Lung microvascular endothelial cell (primary cell): ENCODE data around the gene ZSCAN9. TPM values are rescaled to one million over a fixed set of nuclear protein-coding genes. Genes with fewer than 3 reads are reported as not detected.

Experiments used
- DNase-seq, 2 donors: peaks; one replicate each; pipeline versions ENCODE4 v3.0.0 to v3.0.0-alpha.2; 2010; ENCODE audit warnings: low read depth in 2 of 2
- total RNA-seq: library from RNA; depleted of rRNA; stranded (reverse); fragments of >200 nt; gene quantifications from 2 replicates; pipeline ENCODE4 v1.2.1, GENCODE V29; 2014

Gene ZSCAN9
- total RNA-seq: 6.5 and 10.1 TPM in 2 replicates

DNA sequence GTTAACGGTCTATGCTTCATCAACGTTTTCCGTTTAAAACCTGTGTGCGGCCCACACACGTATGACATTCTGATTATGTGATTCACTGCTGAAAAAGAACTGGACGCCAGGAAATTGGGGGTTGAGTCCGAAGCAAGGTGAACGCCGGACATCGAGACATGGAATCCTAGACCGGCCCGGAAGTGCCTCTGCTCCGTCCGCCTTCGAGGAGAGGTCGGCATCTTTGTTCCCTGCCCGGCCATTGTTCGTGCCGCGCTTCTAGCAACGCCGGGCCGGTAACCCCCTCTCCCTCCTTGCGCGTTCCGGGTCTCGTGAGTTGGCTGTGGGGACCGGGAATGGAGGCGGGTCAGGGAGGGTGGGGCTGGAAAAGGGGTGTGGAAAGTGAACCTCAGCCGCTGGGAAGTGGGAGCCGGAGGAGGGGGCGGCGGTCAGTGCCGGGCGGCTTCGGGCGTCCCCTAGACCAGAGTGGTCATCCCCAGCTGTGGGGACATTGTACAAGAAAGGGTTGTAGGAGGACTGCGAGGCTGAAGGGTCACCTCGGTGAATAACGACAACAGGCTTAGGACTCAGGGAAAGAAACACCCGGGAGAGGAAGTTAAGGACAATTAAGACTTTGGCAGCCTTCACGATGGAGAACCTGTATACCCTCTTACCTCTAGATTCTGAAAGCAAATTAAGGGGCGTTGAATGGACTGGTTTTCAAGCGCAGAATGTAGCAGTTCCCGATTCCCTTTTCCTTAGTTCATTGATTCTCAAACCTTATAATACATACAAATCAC, at the start of gene ZSCAN9:
Gene ZSCAN9 (plus strand): TSS at position 220 of the 779 bp plus-strand sequence. CDS start 1,810 bp downstream, outside the sequence.
- peak; percentile 78 to 91 for DNase-seq

DNA sequence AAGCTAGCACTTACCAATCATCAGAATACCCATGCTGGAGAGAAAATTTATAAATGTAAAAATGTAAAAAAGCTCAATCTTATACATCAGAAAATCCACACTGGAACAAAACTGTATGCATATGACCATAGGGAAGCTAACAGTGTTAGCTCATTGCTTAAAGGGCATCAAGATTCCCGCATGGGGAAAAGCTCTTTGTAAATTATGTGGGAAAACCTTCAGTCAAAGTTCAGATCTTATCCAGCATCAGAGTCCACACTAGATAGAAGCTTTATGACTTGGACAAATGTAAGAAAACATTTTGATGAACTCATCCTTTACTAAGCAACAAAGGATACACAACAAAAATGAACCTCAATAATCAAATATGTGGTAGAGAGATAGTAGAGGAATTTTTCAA, 48.7 kb upstream of the ZSCAN9 start:
- DNase-seq: no peak

DNA sequence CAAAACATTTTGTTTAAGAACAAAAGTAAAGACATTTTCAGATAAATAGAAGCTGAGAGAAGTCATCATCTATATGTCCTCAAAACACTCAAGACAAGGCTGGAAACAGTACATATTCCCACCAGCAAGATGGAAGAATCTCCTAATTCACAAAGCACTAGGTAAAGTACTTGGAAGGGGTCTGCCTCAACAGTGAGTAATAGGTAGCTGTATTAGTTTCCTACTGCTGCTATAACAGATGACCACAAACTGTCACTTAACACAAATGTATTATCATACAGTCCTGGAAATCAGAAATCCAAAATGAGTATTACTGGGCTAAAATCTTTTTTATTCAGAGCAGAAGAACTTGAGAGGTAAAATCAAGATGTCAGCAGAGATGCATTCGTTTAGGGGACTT, 42.8 kb upstream of the ZSCAN9 start:
- no peak for DNase-seq

- no peak for DNase-seq
These were observed 36.7 kb upstream of the ZSCAN9 start for GRCh38 chr6:28188111-28188979.

GRCh38 chr6:28200020-28200419, 25.1 kb upstream of the ZSCAN9 start:
- DNase-seq: no peak

DNA sequence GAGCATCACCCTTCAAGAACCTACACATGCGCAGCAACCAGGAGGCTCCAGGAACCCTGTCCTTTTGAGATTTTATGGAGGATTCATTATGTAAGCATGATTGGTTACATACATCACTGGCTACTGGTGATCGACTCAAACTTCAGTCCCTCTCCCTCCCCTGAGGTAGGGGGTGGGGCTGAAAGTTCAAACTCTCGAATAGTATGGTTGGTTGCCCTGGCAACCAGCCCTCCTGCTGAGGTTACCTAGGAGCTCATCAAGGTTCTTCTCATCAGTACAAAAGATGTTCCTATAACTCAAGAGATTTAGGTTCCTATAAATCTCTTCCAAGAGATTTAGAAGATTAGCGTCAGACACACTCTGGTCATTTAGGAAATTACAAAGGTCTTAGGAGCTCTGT, 21.9 kb upstream of the ZSCAN9 start:
- no peak for DNase-seq

GRCh38 chr6:28205879-28206278, 19.2 kb upstream of the ZSCAN9 start:
- DNase-seq: no peak

DNA sequence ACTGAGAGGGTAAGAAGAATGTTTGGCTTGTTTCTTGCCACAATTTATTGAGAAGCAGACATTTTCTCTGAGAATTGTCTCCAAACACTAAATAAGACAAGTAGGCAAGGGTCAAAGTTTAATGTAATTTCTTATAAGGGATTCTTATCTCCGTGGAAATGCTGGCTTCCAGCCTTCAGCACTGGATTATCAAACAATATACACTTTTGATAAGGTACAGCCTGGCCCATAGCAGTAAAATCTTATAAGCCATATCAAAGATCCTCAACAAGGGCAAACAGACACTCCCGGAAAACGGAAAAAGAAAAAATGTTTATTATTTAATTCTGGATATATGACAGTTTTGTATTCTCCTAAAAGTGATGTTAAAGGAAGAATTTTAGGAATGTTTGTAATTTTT, 18.5 kb upstream of the ZSCAN9 start:
- no peak for DNase-seq

GRCh38 chr6:28206928-28207509, 18.1 kb upstream of the ZSCAN9 start:
- no peak for DNase-seq

- DNase-seq: peak; percentile 37 to 58
These were observed 17.5 kb upstream of the ZSCAN9 start for GRCh38 chr6:28207510-28208110.

DNA sequence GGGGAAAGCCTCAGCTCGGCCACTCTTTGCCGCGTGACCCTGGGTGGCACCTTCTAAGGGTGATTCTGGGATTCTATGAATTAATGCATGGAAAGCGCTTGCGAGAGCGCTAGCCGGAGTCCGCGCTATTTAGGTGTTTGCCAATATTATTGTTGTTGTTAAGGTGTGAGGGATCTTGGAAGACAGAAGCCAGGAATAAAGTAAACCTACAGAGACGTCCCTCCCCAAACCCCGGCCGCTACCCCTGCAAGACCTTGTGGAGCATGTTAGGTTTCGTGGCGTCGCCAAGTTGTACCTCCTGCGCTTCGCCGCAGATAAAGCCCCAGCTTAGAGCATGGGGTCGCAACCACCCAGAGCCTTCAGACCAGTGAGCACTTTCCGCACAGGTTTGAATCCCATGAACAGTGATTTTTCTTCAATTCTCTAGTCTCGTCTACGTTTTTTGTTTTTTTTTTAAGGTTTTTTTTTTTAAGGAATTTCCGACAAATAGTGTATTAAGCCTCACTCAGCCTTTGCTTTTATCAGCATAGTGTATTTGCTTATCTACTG, 16.9 kb upstream of the ZSCAN9 start:
- DNase-seq: peak in 1 of 2 donors; percentile 7

- no peak for DNase-seq
These were observed 15.1 kb upstream of the ZSCAN9 start for GRCh38 chr6:28209753-28210535.

DNA sequence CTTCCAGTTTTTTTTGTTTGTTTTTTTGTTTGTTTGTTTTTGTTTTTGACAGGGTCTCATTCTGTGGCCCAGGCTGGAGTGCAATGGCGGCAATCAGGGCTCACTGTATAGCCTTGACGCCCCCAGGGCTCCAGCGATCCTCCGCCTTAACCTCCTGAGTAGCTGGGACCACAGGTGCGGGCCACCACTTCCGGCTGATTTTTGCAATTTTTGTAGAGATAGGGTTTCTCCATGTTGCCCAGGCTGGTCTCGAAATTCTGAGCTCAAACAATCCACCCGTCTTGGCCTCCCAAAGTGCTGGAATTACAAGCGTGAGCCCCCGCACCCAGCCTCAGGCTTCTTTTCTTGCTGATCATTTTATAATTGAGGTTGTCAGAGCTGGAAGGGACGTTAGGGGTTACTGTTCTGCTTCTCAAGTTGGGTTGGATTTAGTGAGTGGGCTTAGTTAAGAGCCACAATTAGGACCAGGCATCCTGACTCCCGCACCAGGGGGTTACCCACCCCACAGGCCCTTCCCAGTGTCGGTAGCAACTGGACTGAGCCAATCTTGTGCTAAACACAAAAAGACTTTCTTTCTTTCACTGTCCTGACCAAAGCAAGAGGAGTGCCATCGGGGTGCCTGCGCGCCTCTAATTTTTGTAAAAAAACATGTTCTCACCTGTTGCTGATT, 13.1 kb upstream of the ZSCAN9 start:
- DNase-seq: no peak

DNA sequence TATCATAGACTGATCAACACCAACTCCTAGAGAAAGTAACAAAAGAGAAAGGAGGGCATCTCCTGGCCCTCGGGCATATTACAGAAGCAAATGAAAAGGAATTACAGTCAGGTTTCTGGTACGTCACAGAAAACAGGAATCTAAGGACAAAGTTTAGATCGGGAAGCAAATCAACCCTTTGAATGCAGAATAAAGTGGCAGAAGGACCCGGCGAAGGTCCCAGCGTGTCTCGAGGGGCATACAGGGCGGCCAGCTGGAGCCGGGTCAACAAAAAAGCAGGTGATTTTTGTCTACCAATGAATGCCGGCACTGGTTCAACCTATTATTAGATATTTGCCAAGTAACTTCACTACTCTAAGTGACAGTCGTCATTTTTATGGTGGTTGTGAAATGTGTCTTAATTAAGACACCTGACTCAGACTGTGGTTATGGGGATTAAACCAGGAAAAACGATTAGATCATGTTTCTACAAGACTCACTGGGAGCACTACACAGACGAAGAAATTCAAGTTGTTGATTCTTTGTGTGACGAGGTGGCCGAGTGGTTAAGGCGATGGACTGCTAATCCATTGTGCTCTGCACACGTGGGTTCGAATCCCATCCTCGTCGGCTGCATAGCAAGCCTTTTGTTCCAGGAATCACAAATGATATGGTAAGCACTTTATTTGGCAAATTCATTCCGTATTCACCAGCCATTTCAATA, 12.4 kb upstream of the ZSCAN9 start:
- peak; percentile 64 to 90 for DNase-seq

- no peak for DNase-seq
These were observed 11.9 kb upstream of the ZSCAN9 start for GRCh38 chr6:28213213-28213523.

DNA sequence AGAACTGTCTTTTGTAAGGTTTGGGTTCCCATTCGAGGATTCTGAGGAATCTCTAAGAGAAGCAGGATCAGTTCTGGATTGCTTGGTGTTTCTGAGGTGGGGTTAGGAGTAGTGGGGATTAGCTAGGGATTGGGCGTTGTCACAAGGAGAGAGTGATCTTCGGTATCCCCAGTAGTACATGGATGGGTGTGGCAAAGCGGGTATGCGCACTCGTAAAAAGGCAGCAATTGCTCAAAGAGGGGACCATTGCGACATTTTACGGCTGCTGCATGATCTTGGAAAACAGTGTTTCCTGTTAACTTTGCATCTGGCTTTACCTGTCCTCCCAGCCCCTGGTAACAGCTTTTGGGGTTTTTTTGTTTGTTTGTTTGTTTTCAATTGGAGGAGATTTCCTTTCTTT, 9.7 kb upstream of the ZSCAN9 start:
- DNase-seq: no peak

DNA sequence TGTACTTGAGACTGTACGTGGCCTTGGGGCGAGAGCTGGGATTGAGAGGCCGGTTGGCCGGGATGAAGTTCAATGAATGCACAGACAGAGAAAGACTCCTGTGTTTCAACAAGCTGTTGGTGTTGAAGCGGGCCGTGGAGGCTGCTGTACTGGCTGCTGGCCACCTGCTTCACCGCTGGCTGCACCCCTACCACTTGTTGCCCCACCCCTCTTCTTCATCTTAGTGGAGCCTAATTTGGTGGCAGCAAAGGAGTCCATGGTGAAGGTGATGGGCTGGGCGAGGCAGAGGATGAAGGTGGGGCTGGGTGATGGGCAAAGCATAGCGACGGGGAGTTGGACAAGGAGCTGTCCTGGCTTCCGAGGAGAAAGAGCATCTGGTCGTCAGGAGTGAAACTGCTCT, 7.2 kb upstream of the ZSCAN9 start:
- no peak for DNase-seq

- peak; percentile 58 to 70 for DNase-seq
These were observed 6.5 kb upstream of the ZSCAN9 start for GRCh38 chr6:28218312-28219248.
